HUES6 (cell line): ENCODE measurements around the gene PCDH15.

Source experiments
- H3K27ac ChIP-seq: 2 replicates; pipeline ENCODE4 v1.7.0; 2013; ENCODE audit warnings: low read depth, mild to moderate bottlenecking, low read length, inconsistent platforms
- H3K27me3 ChIP-seq: 2 replicates; pipeline ENCODE4 v1.6.1; 2013; ENCODE audit warnings: low read length; ENCODE audit not compliant: control insufficient read depth, insufficient read depth
- H3K36me3 ChIP-seq: 2 replicates; pipeline ENCODE4 v1.6.1; 2013; ENCODE audit warnings: low read length; ENCODE audit not compliant: control insufficient read depth, insufficient read depth
- H3K4me1 ChIP-seq: 2 replicates; pipeline ENCODE4 v1.6.1; 2013; ENCODE audit warnings: low read length; ENCODE audit not compliant: control insufficient read depth, insufficient read depth
- H3K4me3 ChIP-seq: 2 replicates; pipeline ENCODE4 v1.5.1; 2013; ENCODE audit warnings: low read depth, low read length
- H3K9ac ChIP-seq: one replicate; pipeline ENCODE4 v1.6.1; 2013; ENCODE audit warnings: mild to moderate bottlenecking, low read length
- H3K9me3 ChIP-seq: 2 replicates; pipeline ENCODE4 v1.6.1; 2013; ENCODE audit warnings: low read depth, low read length; ENCODE audit not compliant: control insufficient read depth, insufficient read depth

Gene PCDH15

GRCh38 chr10:54284526-54285193 is 516.4 kb downstream of the PCDH15 start:
- no peak overlapping the region for H3K9ac ChIP-seq
- H3K9me3 ChIP-seq = no peaks in the 10 kb centered on the region
- peaks cover 8% of the 10 kb centered on the region; the same call in 1 of the 2 replicates for H3K4me1 ChIP-seq
- no peaks in the 10 kb centered on the region for H3K36me3 ChIP-seq
- H3K27ac ChIP-seq = no peak overlapping the region
- no peaks in the 10 kb centered on the region for H3K27me3 ChIP-seq
- H3K4me3 ChIP-seq = no peak overlapping the region

- Histone ChIP-seq H3K4me3 (no peak overlapping the region), H3K27ac (no peak overlapping the region), H3K27me3 (no peaks in the 10 kb centered on the region), H3K9ac (no peak overlapping the region), H3K4me1 (peaks cover 8% of the 10 kb centered on the region; the same call in 1 of the 2 replicates), H3K9me3 (no peaks in the 10 kb centered on the region), H3K36me3 (no peaks in the 10 kb centered on the region)
Observed at GRCh38 chr10:54282012-54282411, 519.0 kb downstream of the PCDH15 start.

- Histone ChIP-seq H3K27me3 (no peaks in the 10 kb centered on the region), H3K36me3 (no peaks in the 10 kb centered on the region), H3K9ac (no peak overlapping the region), H3K4me1 (no peaks in the 10 kb centered on the region), H3K4me3 (no peak overlapping the region), H3K9me3 (no peaks in the 10 kb centered on the region), H3K27ac (no peak overlapping the region)
Observed at GRCh38 chr10:54266395-54266794, 534.6 kb downstream of the PCDH15 start.

GRCh38 chr10:54262726-54263125 is 538.3 kb downstream of the PCDH15 start:
- no peaks in the 10 kb centered on the region for H3K27me3 ChIP-seq
- no peaks in the 10 kb centered on the region for H3K36me3 ChIP-seq
- H3K4me1 ChIP-seq = no peaks in the 10 kb centered on the region
- no peak overlapping the region for H3K9ac ChIP-seq
- no peak overlapping the region for H3K27ac ChIP-seq
- no peak overlapping the region for H3K4me3 ChIP-seq
- no peaks in the 10 kb centered on the region for H3K9me3 ChIP-seq

- no peaks in the 10 kb centered on the region for H3K36me3 ChIP-seq
- no peak overlapping the region for H3K27ac ChIP-seq
- H3K27me3 ChIP-seq = no peaks in the 10 kb centered on the region
- no peak overlapping the region for H3K4me3 ChIP-seq
- no peak overlapping the region for H3K9ac ChIP-seq
- no peaks in the 10 kb centered on the region for H3K9me3 ChIP-seq
- no peaks in the 10 kb centered on the region for H3K4me1 ChIP-seq
Observed at GRCh38 chr10:54259104-54259503, 541.9 kb downstream of the PCDH15 start.

GRCh38 chr10:54234832-54235231 is 566.2 kb downstream of the PCDH15 start:
- H3K36me3 ChIP-seq = no peaks in the 10 kb centered on the region
- no peak overlapping the region for H3K4me3 ChIP-seq
- H3K27ac ChIP-seq = no peak overlapping the region
- H3K27me3 ChIP-seq = no peaks in the 10 kb centered on the region
- no peaks in the 10 kb centered on the region for H3K4me1 ChIP-seq
- H3K9ac ChIP-seq = no peak overlapping the region
- H3K9me3 ChIP-seq = peaks cover 14% of the 10 kb centered on the region

- H3K4me3 ChIP-seq = no peak overlapping the region
- no peak overlapping the region for H3K9ac ChIP-seq
- no peaks in the 10 kb centered on the region for H3K27me3 ChIP-seq
- no peaks in the 10 kb centered on the region for H3K9me3 ChIP-seq
- H3K27ac ChIP-seq = no peak overlapping the region
- H3K36me3 ChIP-seq = no peaks in the 10 kb centered on the region
- no peaks in the 10 kb centered on the region for H3K4me1 ChIP-seq
Observed at GRCh38 chr10:54203401-54203800, 597.6 kb downstream of the PCDH15 start.

GRCh38 chr10:54198051-54198450 is 603.0 kb downstream of the PCDH15 start:
- Histone ChIP-seq H3K4me1 (no peaks in the 10 kb centered on the region), H3K27ac (no peak overlapping the region), H3K27me3 (no peaks in the 10 kb centered on the region), H3K9ac (no peak overlapping the region), H3K9me3 (no peaks in the 10 kb centered on the region), H3K36me3 (no peaks in the 10 kb centered on the region), H3K4me3 (no peak overlapping the region)

- Histone ChIP-seq H3K4me1 (no peaks in the 10 kb centered on the region), H3K4me3 (no peak overlapping the region), H3K36me3 (no peaks in the 10 kb centered on the region)
Observed at GRCh38 chr10:54194806-54195205, 606.2 kb downstream of the PCDH15 start.

GRCh38 chr10:54159924-54160323 is 641.1 kb downstream of the PCDH15 start:
- H3K4me1 ChIP-seq = no peaks in the 10 kb centered on the region
- H3K4me3 ChIP-seq = no peak overlapping the region
- H3K27ac ChIP-seq = no peak overlapping the region
- peaks cover 13% of the 10 kb centered on the region for H3K9me3 ChIP-seq
- H3K36me3 ChIP-seq = no peaks in the 10 kb centered on the region
- H3K27me3 ChIP-seq = no peaks in the 10 kb centered on the region
- no peak overlapping the region for H3K9ac ChIP-seq

More at GRCh38 chr10:54194806-54195205, 606.2 kb downstream of the PCDH15 start:
- Histone ChIP-seq H3K9me3 (no peaks in the 10 kb centered on the region), H3K9ac (no peak overlapping the region), H3K27me3 (no peaks in the 10 kb centered on the region), H3K27ac (no peak overlapping the region)

- no peak overlapping the region for H3K9ac ChIP-seq
- H3K4me1 ChIP-seq = no peaks in the 10 kb centered on the region
- H3K36me3 ChIP-seq = no peaks in the 10 kb centered on the region
- H3K4me3 ChIP-seq = no peak overlapping the region
- no peak overlapping the region for H3K27ac ChIP-seq
- H3K9me3 ChIP-seq = peaks cover 14% of the 10 kb centered on the region
- no peaks in the 10 kb centered on the region for H3K27me3 ChIP-seq
Observed at GRCh38 chr10:54148508-54148907, 652.5 kb downstream of the PCDH15 start.
